Kidney glomerular epithelial cell (primary cell): Measurements from ENCODE around the gene DHX8.
A peak's percentile ranks its signal among the peaks of the same experiment; 100 is the strongest.

ENCODE experiments used
- DNase-seq: peaks from one replicate; lab custom pipeline; 2025; lab: John Stamatoyannopoulos, UW

DHX8 gene

DNA sequence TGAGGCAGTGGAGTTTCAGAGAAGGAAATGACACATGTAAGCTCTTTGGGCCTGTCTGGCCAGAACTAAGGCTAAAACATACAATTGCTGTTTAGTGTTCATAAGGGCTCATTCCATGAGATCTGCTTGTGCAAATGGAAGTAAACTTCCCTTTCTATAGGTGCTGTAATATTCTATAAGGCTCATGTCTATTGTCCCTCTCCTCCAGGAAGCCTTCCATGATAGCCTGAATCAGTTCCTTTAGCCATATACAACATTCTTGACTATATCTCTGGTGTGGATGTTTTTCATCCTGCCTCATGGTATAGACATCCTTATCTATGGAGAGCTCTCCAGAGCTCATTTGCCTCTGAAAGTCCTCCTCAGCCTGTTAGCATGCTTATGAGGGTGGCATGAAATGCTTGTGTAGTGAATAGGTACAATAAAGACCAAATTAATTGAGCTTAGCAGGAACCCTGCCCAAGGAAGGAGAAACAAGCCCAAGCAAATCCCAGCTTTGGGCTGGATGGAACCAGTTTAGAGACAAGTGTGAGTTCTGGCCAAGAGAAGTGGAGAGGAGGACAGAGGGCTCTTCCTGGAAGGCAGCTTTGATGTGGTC is 64.0 kb downstream of the DHX8 start:
- no peak for DNase-seq

DNA sequence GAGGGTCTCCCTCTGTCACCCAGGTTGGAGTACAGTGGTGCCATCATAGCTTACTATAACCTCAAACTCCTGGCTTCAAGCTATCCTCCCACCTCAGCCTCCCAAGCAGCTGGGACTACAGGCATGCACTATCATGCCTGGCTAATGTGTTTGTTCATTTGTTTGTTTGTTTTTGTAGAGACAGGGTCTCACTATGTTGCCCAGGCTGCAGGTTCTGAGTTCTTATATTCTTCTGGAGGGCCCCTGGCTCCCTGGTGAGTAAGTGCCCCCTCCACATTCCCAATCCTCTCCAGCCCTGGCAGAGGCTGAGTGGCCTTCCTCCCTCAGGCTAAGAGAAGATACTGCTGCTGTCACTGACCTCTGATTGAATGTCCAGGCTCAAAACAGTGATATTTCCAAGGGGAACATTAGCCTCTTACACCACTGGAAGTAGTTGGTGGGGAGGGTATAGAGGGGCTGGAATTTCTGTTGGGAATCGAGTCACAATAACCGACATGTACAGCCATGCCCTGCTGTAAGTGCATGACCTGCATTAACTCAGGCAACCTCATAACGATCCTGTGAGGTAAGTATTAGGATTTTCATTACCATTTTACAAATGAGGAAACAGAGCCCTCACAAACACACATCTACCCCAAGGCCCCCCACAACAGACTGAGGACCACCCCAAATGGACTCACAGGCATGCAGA is 65.1 kb downstream of the DHX8 start:
- DNase-seq, result no peak

DNA sequence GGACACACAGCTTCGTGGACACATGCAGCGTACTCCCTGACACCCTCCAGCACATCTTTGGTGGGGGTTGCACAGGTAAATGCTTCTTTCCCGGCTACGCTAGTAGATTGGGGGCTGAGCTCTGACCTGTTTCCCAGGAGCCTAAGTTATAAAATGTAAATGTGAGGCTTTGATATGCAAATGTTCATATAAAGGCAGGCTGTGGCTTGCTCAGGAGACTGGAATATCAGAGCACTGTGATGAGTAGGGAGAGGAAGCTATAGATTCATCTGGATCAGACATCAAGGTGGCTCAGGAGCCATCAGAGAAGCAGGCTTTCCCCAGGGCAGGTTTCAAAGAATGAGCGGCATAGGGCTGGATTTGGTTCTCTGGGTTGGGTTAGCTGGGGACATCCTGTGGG is 65.7 kb downstream of the DHX8 start:
- DNase-seq, result no peak

DNA sequence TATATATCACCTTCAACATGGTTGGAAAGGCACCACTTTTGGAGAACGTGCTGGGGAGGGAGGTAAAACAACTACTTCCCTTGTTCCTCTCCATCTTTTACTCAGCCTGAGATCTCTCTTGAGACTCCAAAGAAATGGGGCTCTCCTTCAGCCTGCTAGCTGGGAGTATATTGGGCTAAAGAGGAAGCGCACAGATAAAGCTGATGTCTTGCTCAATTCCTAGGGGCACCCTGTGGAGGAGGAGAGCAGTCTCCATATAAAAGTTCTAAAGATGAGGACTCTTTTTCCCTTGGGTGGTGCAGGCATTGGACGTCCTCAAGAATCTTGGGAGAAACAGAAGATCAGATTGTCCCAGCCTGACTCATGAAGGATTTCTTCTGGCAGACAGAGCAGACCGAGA is 67.0 kb downstream of the DHX8 start:
- no peak for DNase-seq

DNA sequence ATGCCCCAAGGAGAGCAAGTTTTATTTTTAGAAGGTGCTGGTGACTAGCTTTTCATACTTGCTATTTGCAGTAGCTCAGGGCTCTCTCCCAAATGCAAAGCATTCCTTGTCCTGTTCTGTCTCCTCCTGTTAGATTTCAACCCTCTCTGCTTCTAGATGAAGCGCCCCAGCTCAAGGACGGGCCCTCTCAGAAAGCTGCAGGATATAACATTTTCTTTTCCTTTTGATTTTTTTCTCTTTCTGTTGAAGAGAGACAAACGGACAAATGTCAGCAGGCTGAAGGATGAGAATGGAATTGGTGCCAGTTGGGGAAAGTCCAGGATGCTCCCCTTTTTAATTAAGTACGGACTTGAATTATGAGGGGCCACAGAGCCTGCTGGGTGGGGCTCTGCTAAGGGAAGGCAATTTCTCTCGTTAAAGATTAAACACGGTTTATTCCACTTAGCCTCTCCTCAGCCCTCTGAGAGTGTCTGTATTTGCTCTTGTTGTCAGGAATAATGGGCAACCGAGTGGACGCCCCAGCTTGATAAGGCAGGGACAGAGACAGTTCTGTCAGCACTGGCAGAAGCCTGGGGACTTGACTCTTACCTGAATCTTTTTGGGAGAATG is 68.6 kb downstream of the DHX8 start:
- DNase-seq, result no peak

DNA sequence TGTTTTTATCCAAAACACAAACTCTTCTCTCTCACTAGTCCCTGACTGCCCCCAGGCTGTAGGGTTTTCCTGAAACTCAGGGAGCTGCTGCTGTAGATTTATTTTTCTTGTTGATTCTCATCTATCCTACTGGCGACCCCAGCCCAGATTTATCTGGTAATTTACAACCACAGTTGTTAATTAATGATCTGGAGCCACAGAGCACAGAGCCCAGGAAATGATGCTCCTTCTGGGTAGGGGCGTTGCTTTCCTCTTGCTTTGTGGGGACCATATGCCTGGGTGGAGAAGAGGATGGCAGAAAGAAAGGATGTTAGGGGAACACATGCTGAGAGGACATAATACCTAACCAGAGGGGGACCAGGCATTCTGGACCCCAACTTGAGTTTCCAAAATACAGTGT is 69.8 kb downstream of the DHX8 start:
- no peak for DNase-seq

DNA sequence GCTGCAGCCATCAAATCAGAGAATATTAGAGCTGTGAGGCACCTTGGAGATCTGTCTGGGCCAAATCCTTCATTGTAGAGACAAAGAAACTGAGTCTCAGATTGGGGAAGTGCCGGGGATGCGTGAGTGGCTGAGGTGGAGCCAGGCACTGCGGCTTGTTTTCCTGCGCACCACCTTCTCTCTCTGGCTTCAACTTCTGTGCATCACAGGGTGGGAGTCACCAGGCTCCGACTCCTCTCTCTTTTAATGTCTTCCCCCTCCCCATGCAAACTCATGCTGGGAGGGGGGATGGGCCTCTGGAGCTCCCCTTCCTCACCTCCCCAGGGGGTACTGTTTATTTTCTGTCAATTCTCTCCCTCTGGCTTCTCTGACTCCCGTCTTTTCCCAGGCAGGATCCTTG is 71.1 kb downstream of the DHX8 start:
- no peak for DNase-seq

DNA sequence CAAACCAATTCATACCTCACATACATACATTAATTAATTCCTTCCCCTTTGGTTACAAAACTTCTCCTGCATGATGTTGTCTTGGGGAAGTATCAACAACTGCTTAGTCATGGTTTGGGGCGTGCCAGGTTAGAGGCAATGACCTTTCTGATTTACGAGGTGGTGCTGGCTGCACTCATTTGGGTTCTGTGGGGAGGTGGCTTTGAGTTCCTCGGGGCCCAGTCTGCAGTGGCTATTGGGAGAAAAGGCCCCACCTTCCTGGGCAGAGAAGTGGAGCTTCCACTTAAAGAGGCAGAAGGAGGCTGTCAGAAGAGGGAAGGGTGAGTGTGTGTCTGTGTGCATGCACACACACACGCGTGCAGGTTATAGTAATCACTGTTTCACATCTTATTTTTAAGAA is 72.5 kb downstream of the DHX8 start:
- no peak for DNase-seq

DNA sequence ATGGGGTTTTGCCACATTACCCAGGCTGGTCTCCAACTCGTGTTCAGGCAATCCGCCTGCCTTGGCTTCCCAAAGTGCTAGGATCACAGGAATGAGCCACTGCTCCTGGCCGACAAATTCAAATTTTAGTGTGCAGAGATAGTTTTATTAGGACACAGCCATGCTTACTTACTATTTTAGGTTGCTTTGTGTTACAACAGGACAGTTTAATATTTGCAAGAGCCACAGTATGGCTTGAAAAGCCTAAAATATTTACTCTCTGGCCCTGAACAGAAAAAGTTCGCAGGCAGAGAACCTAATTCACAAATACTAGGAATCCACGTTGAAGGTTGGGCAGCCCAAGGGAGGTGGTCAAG is 75.0 kb downstream of the DHX8 start:
- no peak for DNase-seq

DNA sequence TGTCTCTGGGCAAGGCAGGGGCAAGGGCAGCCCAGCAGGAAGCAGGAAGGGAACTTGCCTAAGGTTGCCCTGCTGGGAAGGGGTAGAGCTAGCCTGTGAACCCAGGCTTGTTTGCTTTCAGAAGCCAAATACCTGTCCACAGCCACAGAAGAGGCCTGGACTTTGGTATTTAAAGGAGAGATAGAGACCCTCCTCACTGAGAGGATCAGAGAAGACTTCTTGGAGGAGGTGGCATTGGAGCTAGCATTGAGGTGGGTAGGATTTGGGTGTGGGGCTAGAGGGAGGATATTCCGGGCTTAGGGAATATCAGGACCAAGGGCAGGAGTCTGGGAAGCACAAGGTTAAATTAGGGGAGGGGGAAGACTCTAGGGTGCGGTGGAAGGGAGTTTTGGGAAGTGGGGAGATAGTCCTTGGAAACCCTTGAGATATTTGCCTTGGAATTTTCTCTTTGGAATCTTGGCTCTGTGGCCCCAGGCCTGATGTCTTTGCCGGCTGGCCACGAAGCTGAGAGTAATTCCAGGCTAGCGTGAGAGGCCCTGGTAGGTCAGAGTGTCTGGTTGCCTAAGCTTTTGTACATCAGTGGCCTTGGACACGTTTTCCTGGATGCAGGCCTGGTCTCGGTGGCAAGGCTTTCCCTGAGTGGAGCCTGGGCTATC is 75.5 kb downstream of the DHX8 start:
- no peak for DNase-seq

DNA sequence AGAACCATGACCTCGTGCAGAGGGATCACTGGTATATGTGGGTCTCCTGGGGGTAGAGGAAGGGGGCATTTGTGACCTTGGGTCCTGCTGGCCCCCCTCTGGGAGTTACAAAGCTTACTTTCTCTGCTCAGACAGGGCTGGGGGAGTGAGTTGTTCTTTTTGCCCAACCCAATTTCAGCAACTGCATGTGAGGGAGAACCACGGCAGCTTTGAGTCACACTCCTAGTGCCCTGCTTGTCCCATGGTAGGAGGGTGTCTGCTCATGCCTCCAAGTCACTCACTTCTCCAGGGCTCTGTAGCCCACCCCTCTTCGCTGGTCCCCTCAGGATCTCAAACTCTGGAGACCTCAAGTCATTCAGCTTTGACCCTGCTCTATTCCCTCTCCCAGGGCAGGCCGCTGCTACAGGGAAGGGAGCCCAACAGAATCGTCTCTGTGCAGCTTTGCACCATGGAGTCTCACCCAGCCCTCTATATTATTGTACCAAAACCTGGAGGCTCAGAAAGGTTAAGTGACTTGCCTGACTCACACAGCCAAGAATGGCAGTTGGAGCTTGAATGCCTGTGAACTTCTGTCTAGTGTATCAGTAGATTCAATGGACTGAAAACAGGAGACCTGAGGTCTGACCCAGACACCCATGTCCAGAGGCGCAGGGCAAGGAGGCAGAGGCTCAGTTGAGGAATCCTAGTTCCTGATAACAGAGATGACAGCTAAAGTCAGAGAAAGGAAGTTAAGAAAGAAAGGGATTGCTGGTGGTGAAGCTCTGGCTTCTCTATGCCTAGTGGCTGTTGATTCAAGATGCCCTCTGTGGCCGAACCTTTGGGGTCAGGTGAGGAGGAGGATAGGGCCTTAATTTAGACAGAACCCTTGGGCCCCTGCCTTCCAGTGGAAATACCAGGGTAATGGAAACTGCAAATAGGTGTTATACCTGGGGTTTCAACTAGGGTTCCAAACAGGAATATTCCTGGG is 77.0 kb downstream of the DHX8 start:
- no peak for DNase-seq

DNA sequence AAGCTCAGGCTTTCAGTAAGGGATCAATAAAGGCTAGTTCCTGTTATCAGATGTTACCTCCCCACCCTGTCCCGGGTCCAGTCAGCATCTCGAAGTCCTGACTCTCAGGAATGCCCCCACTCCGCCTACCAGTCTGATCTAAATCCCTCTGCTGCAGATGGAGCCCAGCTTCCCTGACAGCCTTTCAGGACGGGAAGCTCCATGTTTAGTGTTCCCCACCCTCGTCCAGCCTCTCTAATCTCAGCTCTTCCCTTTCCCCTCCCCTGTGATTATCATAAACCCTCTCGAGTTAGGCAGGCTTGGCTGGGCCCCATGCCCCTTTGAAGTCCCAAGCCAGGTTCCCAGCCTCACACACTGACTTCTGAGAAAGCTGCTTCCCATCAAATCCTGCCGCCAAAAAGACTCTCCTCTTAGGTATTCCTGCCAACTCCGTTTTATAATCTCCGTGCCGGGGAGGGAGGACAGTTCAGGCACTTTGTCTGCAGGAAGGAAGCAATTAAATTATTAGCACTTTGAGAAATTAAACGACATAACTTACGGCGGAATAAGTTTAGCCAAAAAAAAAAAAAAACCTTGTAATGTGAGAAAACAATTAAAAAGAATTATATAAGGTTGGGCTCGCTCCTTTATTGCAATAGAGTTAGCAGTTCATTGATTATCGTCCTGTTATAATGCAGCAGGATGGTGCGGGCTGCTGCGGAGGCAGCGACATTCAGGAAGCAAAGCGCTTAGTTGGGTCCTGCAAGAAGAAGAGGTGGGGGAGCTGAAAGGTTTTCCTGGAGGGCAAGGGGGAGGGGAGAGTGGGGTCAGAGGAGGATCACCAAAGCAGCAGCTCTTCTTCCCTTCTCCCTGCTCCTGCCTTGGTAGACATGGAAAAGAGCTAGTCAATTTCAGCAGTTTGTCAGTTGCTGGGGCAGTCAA is 79.2 kb downstream of the DHX8 start:
- DNase-seq, result no peak

DNA sequence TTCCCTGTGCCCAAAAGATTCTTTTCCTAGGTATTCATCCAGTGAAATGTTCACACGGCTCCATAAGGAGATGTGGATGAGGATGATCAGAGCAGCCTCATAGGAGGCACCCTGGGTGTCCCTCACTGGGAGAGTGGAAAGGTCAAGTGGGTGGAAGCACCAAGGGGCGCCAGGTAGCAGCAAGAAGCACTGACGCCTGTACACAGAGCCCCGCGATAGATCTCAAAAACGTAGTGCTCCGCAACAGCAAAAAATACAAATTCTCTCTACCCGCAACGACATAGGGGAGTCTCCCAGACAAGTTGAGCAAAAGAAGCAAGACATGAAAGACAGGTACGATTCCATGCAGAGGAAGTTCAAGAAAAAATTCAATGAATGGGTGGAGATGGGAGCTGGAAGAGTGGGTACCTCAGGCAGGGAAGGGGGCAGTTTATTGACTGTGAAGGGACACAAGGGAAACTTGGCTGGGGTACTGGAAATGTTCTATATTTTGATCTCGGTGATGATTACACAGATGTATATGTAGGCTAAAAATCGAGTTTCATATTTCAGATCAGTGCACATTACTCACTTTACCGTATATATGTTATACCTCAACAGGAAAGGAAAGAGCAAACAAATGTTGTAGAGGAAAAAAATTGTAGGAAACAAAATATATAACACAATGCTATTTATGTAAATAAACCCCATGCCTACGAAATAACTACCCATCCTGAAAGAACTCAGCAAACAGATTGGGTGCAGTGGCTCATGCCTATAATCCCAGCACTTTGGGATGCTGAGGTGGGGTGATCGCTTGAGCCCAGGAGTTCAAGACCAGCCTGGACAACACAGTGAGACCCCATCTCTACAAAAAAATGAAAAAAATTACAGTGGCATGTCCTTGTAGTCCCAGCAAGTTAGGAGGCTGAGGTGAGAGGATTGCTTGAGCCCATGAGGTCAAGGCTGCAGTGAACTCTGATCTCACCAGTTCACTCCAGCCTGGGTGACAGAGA is 80.1 kb downstream of the DHX8 start:
- no peak for DNase-seq

DNA sequence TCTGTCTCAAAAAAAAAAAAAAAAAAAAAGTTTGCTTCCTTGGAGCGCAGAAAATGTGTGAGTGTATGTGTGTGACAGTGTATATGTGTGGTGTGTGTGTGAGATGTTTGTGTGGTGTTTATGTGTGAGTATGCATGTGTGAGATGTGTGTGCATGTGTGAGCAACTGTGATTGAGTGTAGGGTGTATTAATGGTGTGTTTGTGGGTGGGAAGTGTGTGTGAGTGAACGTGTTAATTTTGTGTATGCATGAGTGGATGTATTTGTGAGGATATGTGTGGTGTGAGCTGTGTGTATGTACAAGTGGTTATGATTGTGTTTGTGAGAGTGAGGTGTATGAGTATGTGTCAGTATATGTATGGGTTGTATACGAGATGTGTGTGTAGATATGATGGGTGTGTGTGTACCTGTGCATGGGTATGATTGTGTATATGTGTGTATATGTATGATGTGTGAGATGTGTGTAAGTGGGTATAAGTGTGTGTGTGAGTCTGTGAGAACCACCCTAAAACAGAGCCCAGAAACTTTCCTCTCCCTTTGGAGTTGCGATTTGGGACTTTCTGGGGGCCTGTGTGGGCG is 84.8 kb downstream of the DHX8 start:
- DNase-seq, result no peak

DNA sequence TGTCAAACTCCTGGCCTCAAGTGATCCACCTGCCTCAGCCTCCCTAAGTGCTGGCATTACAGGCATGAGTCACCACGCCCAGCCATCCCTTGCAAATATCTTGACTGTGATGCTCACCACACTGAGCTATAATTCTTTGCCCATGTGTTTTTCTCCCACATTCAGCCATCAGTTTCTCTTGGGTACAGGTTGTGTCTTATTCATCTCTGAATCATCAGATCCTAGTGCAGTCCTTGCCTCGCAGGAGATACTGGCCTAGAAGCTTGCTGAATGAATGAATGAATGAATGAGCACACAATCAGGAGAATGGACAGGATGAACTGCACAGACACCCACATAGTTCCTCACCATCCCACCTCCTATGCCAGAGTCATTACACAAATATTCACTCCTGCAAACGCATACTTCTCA is 86.7 kb downstream of the DHX8 start:
- DNase-seq, result peak; percentile 92

DNA sequence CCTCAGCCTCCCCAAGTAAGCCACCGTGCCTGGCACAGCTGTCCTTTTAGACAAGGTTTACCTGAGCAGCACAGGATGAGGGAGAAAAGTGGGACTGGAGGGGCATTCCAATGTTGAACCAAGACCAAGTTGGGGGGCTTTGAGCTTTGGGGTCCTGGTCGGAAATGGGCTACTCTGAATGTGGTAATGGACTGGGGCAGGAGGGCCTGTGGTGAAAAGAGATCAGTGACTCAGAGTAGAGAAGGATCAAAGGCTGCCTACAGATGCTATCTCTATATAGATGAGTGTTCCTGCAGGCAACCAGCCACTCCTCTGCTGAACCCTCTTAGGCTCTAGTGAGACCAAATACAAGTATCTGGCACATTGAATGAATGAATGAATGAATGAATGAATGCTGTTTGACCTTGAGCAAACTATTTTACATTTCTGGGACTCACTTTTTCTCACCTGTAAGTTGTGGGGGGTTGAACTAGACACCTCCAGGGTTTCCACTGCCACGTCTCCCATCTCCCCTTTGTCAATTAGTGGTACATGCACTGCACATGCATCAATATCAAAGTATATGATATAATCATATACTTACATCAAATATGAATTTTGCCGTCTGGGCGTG is 88.7 kb downstream of the DHX8 start:
- DNase-seq, result no peak

DNA sequence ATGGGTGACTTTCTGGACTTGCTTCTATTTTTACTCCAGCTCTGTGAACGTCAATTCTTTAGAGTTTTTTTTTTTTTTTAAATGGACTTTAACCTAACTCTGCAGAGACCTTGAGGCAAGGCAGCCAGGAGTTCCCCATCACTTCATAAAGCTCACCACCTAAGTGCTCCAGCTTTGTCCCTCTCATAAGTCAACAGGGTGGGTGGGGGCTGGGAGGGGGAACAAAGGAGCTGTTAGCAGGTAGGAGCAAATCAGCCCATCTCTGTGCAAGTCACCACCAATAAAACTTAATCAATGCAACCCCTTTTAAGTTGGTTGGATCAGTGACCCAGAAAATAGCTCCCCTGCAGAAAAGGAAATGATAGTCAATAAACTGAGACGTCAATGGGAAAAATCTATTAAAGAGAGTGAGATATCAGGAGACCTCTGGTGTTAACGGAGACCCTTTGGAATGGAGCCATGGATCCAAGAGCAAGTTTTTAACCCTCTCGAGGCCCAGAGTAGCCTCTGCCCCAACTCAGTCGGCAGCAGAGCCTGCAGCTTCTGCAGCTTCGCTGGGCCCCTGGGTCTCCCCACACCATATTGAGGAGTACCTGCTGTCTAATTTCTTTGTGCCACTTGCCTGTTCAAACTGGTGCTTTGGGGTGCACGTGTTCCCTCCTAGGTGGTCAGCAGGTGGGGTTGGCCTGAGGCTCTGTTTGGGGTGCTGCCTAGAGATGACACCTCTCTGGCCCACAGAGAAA is 90.0 kb downstream of the DHX8 start:
- DNase-seq, result no peak

DNA sequence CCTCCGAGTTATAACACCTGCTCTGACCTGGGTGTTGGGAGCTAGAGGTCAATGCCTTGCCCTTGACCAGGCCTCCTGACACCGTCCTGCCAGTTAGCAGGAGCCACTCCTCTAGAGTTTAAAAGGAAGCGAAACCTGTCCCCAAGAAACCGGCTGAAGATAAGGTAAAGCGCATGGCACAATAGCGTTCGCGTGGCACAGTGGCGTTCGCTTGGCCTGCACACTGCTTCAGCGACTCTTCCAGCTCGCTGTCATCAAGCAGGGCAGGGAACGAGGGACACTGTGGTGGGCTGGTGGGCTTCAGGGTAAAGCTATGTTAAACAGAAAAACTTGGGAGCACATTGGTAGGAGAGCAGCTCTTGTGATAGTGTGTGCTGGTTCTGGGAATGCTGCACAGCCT is 90.6 kb downstream of the DHX8 start:
- no peak for DNase-seq
